HG03469 (cell line): Measurements from ENCODE around the gene AFG3L2.
A peak's percentile ranks its signal among the peaks of the same experiment; 100 is the strongest.

ENCODE experiments used
- ATAC-seq: cut with Tn5 transposase; IDR thresholded peaks from one replicate; pipeline ENCODE4 v1.9.1; 2021; ENCODE audit warnings: mild to moderate bottlenecking, moderate library complexity, moderate number of reproducible peaks; ENCODE audit not compliant: unreplicated experiment

AFG3L2 gene

GRCh38 chr18:12327510-12328178 is 49.4 kb downstream of the AFG3L2 start:
- peak; percentile 62 for ATAC-seq

GRCh38 chr18:12326711-12327460 is 50.1 kb downstream of the AFG3L2 start:
- no peak for ATAC-seq

- ATAC-seq: no peak
Observed at GRCh38 chr18:12325726-12326245, 51.2 kb downstream of the AFG3L2 start.

- ATAC-seq: no peak
Observed at GRCh38 chr18:12324991-12325725, 51.9 kb downstream of the AFG3L2 start.

- ATAC-seq: peak; percentile 71
Observed at GRCh38 chr18:12321333-12321732, 55.7 kb downstream of the AFG3L2 start.

- no peak for ATAC-seq
Observed at GRCh38 chr18:12318857-12319256, 58.2 kb downstream of the AFG3L2 start.

- no peak for ATAC-seq
Observed at GRCh38 chr18:12318334-12318697, 58.7 kb downstream of the AFG3L2 start.

GRCh38 chr18:12317664-12318333 is 59.2 kb downstream of the AFG3L2 start:
- ATAC-seq: no peak

- no peak for ATAC-seq
Observed at GRCh38 chr18:12315911-12316310, 61.1 kb downstream of the AFG3L2 start.

- no peak for ATAC-seq
Observed at GRCh38 chr18:12315490-12315889, 61.5 kb downstream of the AFG3L2 start.

- ATAC-seq: peak; percentile 41
Observed at GRCh38 chr18:12314591-12315305, 62.3 kb downstream of the AFG3L2 start.

- ATAC-seq: no peak
Observed at GRCh38 chr18:12313530-12314245, 63.3 kb downstream of the AFG3L2 start.

GRCh38 chr18:12312976-12313375 is 64.1 kb downstream of the AFG3L2 start:
- ATAC-seq: no peak

GRCh38 chr18:12310762-12311161 is 66.3 kb downstream of the AFG3L2 start:
- no peak for ATAC-seq

GRCh38 chr18:12309683-12310198 is 67.3 kb downstream of the AFG3L2 start:
- ATAC-seq: no peak

- no peak for ATAC-seq
Observed at GRCh38 chr18:12308386-12309100, 68.5 kb downstream of the AFG3L2 start.

- no peak for ATAC-seq
Observed at GRCh38 chr18:12307701-12308385, 69.2 kb downstream of the AFG3L2 start, which contains the start of gene TUBB6. Gene TUBB6 (plus strand): TSS chr18:12308241. CDS start chr18:12308293, 52 bp downstream.
